GM19099 (cell line): ENCODE results near the gene FAM32A.
A peak's percentile ranks its signal among the peaks of the same experiment; 100 is the strongest.

Source experiments
- POLR2A ChIP-seq: IDR thresholded peaks from 3 replicates; pipeline ENCODE4 v1.6.1; 2011; ENCODE audit warnings: low read depth; ENCODE audit not compliant: insufficient read length; ENCODE audit errors: extremely low read depth

Gene FAM32A

DNA sequence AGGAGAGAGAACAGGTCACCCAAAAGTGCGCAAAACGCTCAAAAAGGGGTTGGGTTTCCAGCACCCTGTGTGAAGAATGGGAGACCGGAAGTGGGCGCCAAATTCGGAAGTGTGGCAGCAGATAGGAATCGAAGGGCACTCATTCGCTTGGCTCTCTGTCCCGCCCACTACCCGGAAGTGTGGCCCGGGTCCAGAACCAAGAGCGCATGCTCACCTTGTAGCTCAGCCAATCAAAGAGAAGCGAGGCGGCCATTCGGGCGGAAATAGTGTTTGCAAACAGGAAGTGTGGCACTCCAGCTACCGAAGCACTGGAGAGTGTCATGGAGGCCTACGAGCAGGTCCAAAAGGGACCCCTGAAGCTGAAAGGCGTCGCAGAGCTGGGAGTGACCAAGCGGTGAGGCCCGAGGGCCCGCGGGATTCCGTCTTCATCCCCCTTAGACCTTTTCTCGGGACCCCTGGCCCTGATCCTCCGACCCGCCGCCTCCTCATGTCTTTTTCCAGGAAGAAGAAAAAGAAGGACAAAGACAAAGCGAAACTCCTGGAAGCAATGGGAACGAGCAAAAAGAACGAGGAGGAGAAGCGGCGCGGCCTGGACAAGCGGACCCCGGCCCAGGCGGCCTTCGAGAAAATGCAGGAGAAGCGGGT lies at the start of gene FAM32A:
TSS of gene FAM32A (plus strand) at position 288 of the 645 bp plus-strand sequence. CDS start at position 321, 33 bp downstream.
- TF ChIP-seq POLR2A: peak; percentile 75

DNA sequence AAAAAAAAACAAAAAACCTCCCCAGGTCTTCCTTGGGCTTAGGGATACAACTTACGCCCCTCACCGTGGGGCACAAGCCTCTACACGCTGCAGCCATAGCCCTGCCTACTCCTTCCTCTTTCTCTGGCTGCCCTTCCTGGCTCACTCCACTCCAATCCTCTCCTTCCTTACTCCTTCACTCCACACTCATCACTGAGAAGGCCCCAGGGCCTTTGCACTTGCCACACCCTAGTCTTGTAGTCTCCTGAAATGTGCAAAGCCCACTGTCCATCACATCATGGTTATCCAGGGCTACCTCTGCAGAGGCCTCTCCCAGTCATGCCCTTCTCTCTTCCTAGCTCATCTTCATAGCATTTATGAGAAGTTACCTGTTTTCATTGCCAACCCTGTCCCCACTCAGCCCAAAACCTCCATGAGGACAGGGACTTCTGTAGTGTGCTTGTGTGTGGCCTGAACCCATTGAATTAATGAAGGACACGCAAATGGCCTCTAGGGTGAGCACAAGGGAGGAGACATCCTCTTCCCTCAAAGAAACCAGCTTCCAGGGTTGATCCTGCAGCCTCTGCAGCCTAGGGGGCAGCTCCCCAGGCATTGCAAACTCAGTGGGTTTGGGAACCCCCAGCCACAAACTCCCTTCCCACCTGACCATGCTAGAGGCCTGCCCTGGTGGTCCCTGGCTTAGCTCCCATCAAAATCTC lies 49.6 kb upstream of the FAM32A start:
- TF ChIP-seq POLR2A: no peak

DNA sequence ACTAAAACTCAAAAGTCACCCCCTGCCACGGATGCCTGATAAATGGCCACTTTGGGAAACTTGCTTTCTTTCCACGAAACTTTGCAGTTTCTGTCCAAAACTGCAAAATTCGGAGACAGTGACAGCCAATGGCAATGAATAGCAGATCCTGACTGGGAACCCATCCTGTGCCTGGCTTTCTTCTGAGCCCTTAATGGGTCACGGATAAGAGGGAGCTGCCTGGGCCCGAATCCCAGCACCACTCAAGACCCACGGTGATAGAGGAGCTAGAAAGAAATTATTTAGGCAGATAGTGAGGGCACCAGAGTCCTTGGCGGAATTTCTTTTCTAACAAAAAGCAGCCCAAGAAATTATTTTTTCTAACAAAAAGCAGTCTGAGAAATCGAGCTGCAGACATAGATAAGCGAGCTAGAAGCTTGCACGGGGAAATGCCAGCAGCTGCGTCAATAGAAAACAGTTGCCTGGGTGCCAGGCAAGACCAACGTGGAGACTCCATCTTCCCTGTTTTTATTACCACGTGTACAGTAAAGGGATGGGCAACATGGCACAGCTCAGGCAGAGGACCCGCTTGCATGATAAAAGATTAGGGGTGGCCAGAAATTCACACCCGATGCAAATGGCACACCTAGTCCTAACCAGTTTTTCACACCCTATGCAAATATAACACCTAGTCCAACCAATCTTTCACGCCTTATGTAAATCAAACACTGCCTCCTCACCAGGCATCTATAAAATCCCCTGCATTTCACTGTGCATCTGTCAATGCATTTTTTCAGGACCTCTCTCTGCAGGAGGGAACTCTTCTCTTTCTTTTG lies 48.8 kb upstream of the FAM32A start:
- TF ChIP-seq POLR2A: no peak

DNA sequence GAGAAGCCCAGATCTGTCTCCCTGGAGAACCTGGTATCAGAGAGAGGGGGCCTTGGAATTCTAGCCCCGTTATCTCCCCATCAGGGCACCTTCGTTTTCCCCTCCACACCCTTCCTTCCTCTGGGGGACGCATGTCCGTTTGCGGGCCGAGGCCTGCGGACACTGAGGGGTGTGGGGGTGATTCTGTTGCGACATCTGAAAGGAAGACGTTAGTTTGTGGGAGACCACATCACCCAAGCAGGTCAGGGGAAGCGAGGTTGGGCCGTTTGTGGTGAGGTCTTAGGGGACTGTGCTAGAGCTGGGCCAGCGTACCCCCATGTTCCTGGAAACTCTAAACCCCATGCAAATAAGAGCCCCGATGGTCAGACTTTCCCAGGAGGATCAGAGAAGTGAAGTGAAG lies 45.5 kb upstream of the FAM32A start:
- no peak for TF ChIP-seq POLR2A

DNA sequence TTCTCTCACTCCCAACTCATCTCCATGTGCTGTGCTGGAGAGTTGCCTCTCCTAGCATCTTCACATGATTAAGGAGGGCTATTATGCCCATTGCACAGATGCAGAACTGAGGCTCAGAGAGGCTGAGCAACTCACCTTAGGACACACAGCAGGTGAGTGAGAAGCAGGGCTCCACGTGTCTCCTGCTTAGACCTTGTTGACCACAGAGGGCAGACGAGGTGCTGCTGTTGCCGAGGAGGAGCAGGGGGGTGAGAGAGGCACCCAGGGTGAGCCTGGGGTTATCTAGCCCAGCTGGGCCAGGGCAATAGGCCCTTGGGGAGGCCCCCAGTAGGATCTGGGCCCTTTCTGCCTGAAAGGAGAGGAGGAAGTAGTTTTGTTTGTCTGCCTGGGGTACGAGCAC lies 44.2 kb upstream of the FAM32A start:
- no peak for TF ChIP-seq POLR2A

DNA sequence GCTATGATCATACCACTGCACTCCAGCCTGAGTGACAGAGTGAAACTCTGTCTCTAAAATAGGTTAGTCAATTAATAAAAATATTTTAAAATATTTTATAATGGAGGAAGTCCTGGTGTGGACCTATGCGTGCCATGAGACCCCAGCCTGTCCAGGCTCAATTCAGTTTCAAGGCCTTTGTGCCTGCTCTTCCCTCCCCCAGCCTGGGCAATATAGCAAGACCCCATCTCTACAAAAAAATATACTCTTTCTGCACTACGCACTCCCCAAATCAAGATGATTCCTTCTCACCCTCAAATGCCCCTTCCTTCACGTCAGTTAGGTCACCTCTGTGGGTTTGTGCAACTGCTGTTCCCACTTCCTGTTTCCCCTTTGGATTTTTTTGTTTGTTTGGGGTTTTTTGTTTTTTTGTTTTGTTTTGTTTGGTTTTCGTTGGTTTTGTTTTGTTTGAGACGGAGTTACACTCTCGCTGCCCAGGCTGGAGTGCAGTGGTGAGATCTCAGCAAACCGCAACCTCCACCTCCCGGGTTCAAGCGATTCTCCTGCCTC lies 43.1 kb upstream of the FAM32A start:
- no peak for TF ChIP-seq POLR2A

DNA sequence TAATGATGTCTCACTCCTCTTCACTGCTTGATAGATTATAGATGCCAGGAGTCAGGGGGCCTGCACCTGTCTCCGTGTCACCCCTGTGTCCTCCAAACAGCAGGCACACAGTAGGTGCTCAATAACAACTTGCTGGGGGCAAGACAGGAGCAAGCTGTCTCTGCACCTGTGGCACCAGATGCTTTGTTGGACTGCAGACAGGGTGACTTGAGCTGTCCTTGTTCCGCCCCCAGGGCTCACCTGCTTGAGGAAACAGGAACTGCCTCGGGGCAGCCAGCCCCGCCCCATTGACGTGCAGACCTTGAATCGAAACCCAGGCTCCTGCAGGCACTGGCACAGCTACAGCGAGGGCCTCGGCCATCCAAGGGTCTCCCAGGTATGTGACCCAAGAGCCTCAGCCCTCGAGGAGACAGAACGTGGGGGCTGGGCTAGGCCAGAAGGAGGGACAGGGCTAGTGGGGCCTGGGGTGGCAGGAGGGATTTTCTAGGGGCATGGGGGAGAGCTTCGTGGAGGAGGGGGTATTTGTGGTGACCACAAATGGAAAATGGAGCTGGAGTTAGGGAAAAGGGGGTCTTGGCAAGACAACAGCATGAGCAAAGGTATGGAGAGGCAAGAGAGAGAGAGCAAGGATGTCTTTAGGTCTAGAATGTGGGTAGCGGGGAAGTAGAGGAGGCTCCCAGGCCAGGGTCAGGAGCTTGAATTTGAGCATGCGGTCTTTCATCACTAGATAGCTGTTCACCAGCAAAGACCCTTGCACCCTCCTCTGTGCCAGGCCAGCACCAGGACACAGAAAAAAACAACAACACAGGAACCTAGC lies 41.6 kb upstream of the FAM32A start, which contains the start of gene HSH2D:
TSS of gene HSH2D (plus strand) at position 287 of the 817 bp plus-strand sequence. CDS start 5,066 bp downstream, outside the sequence.
- TF ChIP-seq POLR2A: peak; percentile 92

DNA sequence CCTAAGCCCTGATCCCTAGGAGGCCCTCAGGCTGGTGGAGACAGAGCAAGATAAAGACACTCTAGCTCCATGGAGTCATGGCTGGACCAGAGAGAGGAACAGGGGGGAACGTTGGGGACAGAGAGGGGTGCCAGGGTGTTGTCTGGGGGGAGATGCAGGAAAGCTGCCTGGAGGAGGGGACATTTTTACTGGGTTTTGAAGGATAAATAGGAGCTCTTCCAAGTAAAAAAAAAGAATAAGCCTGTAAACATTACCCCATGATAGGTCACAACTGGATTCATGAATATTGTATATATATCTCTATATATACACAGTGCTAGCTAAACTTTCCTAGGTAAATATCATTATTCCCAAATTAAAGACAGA lies 41.0 kb upstream of the FAM32A start:
- no peak for TF ChIP-seq POLR2A

DNA sequence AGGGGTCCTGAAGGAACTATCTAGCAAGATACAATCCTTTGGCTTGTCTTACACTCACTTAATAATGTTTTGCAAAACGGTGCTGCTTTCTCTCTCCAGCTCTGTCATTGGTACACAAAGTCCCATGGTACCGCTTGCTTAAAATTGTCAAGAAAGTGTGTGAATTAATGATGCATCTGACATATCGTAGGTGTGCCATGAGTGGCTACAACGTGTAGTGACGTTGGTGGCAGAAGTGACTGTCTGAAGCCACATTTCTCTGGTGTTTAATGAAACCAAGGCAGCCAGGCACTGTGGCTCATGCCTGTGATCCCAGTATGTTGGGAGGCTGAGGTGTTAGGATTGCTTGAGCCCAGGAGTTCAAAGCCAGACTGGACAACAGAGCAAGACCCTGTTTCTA lies 39.1 kb upstream of the FAM32A start:
- peak; percentile 14 for TF ChIP-seq POLR2A

DNA sequence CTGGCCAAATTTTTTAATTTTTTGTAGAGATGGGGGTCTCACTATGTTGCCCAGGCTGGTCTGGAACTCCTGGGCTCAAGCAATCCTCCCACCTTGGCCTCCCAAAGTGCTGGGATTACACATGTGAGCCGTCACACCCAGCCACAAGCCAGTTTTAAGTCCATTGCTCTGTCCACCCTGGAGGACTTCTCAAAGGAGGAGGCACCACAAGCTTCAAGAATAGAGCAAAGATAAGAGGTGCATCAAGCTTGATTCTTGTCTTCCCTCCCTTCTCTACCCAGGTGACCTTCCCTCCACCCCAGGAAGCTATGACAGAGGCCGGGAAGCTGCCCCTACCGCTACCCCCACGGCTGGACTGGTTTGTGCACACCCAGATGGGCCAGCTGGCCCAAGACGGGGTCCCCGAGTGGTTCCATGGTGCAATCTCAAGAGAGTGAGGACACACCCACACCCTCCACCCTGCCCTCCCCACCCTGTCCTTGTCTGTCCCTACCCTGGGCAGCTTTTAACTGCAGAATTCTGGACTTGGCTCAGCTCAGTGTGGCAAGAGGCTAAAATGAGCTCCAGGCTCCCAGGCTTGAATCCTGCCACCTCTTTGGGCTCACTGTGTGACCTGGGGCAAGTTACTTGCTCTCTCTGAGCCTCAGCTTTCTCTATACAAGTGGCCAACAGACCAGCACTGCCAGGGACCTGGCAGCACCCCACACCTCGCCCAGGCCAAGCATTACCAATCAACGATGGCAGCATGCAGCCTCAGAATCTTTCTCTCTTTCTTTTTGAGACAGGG lies 36.6 kb upstream of the FAM32A start:
- TF ChIP-seq POLR2A: no peak

DNA sequence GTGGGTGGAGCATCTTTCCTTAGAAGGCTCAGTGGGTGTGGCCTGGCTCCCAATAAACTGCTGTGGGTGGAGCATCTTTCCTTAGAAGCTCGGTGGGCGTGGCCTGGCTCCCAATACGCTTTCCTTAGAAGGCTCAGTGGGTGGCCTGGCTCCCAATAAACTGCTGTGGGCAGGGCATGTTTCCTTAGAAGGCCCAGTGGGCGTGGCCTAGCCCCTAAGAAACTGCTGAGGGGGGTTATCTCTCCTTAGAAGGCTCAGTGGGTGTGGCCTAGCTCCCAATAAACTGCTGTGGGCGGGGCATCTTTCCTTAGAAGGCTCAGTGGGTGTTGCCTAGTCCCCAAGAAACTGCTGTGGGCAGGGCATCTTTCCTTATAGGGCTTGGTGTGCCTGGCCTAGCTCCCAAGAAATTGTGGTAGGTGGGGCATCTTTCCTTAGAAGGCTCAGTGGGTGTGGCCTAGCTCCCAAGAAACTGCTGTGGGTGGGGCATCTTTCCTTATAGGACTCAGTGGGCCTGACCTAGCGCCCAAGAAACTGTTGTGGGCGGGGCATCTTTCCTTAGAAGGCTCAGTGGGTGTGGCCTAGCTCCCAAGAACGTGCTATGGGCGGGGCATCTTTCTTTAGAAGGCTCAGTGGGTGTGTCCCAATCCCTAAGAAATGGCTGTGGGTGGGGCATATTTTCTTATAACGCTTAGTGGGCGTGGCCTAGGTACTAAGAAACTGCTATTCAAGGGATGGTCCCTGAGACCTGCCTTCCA lies 31.5 kb upstream of the FAM32A start:
- no peak for TF ChIP-seq POLR2A

DNA sequence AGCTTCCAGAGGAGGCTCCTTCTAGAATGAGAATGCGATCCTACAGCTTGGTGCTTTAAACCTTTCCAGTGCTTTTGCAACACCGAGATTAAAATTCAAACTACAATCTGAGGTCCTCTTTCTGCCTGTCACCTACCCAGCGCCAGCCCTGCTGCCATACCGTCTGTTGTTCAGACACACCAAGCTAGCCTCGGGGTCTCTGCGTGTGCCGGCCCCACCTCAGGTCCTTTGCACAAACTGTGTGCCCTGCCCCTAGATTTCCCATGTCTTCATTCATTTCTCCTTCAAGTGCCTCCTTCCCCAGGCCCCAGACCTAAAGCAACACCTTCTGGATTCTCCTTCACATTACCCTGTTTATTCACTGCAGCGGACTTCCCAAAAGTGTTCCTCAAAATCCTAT lies 30.7 kb upstream of the FAM32A start:
- TF ChIP-seq POLR2A: no peak

DNA sequence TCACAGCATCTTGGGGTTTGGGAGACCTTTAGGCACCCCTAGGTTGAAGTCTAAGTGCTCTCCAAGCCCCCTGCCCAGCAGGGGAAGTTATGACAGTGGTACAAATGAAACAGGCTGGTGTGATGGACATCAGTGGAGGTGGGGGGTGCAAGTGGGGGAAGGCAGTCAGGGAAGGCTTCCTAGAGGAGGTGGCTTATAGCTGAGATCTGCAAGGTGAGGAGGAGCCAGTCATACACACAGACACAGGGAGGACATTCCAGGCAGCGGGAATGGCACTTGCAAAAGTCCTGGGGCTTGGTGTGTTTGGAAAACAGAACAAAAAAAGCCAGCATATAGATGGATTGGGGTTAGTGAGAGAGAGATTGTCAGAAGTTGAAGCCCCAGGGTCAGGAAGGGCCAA lies 30.1 kb upstream of the FAM32A start:
- peak; percentile 26 for TF ChIP-seq POLR2A

DNA sequence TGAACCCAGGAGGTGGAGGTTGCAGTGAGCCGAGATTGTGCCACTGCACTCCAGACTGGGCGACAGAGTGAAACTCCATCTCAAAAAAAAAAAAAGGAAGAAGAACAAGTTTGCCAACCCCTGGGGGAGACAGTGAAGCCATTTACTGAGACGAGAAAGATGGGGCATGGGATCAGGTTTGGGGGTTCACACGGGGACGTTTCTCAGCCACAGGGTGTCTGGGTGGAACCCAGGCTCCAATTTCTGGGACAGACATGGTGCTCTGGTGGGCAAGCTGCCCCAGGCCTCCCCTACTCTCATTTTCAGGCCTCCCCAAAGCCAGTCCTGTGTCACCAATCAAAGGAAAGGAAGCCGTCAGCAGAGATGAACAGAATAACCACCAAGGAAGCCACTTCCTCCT lies 28.3 kb upstream of the FAM32A start:
- no peak for TF ChIP-seq POLR2A

DNA sequence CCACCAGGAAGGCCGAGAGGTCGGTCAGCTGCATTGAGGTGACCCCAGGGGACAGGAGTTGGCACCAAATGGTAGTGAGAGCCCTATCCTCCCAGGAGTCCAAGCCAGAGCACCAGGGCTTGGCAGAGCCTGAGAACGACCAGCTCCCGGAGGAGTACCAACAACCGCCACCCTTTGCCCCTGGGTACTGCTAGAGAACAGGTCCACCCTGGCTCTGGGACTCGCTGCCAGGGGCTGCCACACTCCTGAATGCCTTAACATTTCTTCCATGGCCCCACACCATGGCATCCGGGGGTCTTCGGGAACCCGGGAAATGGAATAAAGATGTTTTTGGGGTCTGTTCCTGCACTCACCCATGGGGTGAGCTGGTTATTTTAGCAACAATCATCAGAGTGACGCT lies 27.6 kb upstream of the FAM32A start:
- no peak for TF ChIP-seq POLR2A
